DMS 273 treated with DMSO at 0.1 percent for 48 hours (cell line): ENCODE data around the gene QRFP.
"Not testable (repeated sequence)": the region's sequence is repeated elsewhere in the genome, so short reads cannot be mapped to it uniquely, and the experiment has no call there.

Experiments used
- DNase-seq: peaks from one replicate; lab custom pipeline; 2025; lab: John Stamatoyannopoulos, UW

Gene QRFP

DNA sequence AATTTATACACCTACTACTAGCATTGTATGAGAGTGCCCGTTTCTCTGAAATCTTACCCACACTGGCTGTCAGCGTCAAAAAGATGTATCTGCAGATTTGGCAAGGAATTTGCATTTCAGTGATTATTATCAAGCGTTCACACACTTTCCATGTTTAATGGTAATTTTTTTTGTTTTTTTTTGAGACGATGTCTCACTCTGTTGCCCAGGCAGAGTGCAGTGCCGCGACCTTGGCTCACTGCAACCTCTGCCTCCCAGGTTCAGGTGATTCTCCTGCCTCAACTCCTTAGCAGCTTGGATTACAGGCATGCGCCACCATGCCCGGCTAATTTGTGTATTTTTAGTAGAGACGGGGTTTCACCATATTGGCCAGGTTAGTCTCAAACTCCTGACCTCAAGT, 47.3 kb downstream of the QRFP start:
- DNase-seq = no peak

GRCh38 chr9:130848514-130848913, 48.1 kb downstream of the QRFP start:
- DNase-seq = not testable (repeated sequence)

DNA sequence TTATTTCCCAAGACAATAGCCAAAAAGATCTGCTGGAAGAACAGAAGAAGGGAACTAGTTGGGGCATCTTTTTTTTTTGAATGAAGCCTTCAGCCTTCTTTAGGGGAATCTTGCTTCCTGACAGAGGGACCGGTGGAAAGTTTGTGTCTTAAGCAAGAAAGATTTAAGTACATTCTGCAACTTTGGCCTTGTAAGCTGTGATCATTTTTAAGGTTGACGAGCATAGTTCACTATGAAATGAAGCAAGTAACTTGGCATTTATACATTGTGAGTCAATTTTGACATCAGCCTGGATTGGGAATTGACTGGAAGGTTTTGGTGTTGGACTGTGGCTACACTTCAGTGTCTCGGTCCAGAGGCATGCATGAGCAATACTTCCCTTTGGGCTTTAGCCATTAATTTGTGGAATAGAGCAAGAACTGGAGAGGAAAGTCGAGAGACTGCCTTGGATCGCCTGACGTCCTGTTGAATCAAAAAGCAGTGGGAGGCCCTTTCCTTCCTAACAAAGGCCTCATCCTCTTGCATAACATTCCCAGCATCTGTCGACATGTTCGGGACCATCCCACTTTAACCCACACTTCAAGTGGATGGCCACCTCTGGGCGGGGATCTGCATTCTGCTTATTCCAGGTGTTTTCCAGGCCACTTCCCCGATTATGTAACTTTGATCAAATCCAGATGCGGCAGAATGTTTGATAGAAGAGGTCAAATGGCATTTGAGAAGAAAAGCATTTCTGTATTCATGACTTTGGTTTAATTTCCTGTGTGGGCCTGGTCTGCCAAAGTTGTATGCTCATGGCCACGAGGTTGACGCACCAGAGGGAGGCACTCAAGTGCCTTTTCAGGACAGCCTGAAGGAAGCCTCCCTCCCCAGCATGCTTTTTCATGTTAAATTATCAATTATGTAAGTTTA, 49.0 kb downstream of the QRFP start:
- no peak for DNase-seq

DNA sequence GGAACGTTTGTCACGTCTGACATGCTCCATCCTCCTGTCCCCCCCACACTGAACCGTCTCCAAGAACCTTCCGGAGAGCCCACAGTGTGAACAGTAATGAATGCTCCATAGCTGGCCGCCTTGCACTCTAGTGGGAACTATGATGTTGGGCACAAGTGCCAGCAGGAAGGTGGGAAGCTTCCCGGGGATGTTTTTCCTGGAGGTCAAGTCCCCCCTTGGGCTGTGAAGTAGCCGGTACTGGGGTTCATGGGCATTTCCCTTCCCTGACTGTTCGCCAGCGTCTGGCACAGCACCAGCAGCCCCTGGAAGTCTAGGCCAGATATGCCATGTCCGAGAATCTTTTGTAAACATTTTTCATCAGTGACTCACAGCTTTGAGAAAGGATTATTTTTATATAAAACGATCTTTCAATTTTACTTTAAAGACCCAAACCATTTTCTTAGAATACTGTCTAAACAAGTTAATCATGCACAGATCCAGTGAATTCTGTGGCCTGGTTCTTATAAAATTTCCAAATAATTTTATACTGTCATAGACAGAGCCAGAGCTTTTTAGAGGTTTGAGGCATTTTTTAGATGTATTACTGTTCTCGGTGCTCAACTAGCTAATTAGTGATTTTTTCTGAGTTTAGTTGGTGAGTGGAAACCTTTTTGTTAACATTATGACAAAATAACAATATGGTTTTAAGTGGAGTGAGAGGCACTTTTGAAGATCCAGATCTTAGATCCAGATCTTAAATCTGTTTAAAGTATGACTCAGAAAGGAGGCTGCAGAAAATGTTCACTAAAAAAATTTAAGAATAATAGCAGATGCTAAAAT, 49.9 kb downstream of the QRFP start:
- no peak for DNase-seq

DNA sequence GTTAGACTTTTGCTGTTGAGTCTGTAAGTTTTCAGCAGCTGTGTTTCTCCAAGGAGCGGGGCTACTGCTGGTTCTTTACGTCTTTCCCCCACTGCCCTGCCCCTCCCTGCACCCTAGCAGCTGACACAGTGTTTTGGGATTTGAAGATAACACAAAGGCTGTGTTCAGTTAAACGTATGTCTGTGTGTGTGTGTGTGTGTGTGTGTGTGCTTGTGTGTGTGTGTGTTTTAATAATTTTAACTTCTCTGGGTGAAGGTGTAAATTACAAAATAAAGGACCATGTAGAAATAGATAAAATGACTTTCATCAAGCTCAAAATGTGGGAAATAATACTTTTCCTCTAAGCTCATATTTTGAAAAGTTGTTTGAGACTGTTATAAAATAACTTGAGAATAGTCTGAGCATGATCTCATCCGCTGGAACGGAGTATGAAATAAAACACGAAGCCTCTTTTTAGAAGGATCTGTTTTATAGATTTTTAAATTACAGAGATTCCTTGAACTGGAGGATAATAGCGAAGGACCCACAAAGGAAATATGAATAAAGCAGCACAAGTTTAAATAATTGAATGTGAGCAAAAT, 50.6 kb downstream of the QRFP start:
- DNase-seq = no peak

GRCh38 chr9:130845254-130845653, 51.4 kb downstream of the QRFP start:
- no peak for DNase-seq

DNA sequence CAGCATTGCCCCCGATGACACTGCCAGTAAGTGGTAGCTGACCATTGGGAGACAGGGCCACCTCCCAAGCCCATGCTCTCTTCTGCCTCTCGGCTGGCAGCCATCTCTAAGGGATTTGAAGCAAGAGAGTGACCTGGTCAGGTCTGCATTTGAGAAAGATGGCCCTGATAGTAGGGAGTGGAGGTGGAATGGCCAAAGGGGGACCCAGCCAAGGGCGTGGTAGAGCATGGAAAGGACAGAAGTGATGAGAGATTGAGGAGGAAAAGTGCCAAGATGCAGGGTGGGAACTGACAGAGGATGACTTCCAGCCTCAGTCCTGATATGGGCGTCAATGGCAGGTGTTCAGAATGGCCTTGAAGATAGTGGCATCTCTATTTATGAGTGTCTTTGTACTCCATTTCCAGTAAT, 52.6 kb downstream of the QRFP start:
- DNase-seq = no peak

GRCh38 chr9:130843049-130843908, 53.3 kb downstream of the QRFP start:
- no peak for DNase-seq
